GM12865 (cell line): ENCODE results near the gene ABLIM3.

Experiments
- DNase-seq: peaks from one replicate; pipeline ENCODE4 v3.0.0; 2010; ENCODE audit warnings: low read depth
- H3K4me3 ChIP-seq: 2 replicates; pipeline ENCODE4 v1.5.1; 2011; ENCODE audit warnings: mild to moderate bottlenecking, low read depth, low read length, control low read depth
- CTCF ChIP-seq: IDR thresholded peaks from 2 replicates; pipeline ENCODE4 v1.5.1; 2011; ENCODE audit warnings: low read length, control low read depth, low read depth, inconsistent platforms; ENCODE audit not compliant: insufficient read depth; ENCODE audit errors: missing control alignments

Gene ABLIM3

GRCh38 chr5:149207831-149208230 lies 66.5 kb downstream of the ABLIM3 start:
- TF ChIP-seq CTCF, result no peak
- no peak for DNase-seq
- H3K4me3 ChIP-seq, result no peak overlapping the region

- no peak for DNase-seq
- no peak for TF ChIP-seq CTCF
- H3K4me3 ChIP-seq, result no peak overlapping the region
Observed at GRCh38 chr5:149210225-149210624, 68.9 kb downstream of the ABLIM3 start.

- DNase-seq, result no peak
- no peak overlapping the region for H3K4me3 ChIP-seq
Observed at GRCh38 chr5:149210968-149211490, 69.7 kb downstream of the ABLIM3 start.

GRCh38 chr5:149211566-149211965 lies 70.3 kb downstream of the ABLIM3 start:
- H3K4me3 ChIP-seq, result no peak overlapping the region
- no peak for DNase-seq
- TF ChIP-seq CTCF, result no peak

More at GRCh38 chr5:149210968-149211490, 69.7 kb downstream of the ABLIM3 start:
- no peak for TF ChIP-seq CTCF

- no peak for TF ChIP-seq CTCF
- DNase-seq, result no peak
- H3K4me3 ChIP-seq, result no peak overlapping the region
Observed at GRCh38 chr5:149212198-149212951, 71.1 kb downstream of the ABLIM3 start.

GRCh38 chr5:149213264-149213880 lies 72.1 kb downstream of the ABLIM3 start:
- no peak for DNase-seq
- no peak for TF ChIP-seq CTCF
- H3K4me3 ChIP-seq, result no peak overlapping the region
